OCI-LY7 (cell line): ENCODE results near the gene CEACAM7.

ENCODE experiments used
- EZH2phosphoT487 ChIP-seq: fragments of 200-600 bp; sonication (generic); IDR thresholded peaks from 2 replicates; pipeline ENCODE4 v1.6.1; 2018; ENCODE audit warnings: low read depth, borderline replicate concordance, mild to moderate bottlenecking, mixed run types, antibody characterized with exemption, low read length, moderate library complexity, mixed read lengths
- TF ChIP-seq, protein P1 (sequence below): fragments of 200-600 bp; sonication (generic); conservative IDR thresholded peaks from 2 replicates; pipeline ENCODE4 v1.5.1; 2014; ENCODE audit warnings: mild to moderate bottlenecking, antibody characterized with exemption, low read length, moderate library complexity, mixed read lengths

- TF ChIP-seq, protein P1, sequence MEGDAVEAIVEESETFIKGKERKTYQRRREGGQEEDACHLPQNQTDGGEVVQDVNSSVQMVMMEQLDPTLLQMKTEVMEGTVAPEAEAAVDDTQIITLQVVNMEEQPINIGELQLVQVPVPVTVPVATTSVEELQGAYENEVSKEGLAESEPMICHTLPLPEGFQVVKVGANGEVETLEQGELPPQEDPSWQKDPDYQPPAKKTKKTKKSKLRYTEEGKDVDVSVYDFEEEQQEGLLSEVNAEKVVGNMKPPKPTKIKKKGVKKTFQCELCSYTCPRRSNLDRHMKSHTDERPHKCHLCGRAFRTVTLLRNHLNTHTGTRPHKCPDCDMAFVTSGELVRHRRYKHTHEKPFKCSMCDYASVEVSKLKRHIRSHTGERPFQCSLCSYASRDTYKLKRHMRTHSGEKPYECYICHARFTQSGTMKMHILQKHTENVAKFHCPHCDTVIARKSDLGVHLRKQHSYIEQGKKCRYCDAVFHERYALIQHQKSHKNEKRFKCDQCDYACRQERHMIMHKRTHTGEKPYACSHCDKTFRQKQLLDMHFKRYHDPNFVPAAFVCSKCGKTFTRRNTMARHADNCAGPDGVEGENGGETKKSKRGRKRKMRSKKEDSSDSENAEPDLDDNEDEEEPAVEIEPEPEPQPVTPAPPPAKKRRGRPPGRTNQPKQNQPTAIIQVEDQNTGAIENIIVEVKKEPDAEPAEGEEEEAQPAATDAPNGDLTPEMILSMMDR, result no peak
- no peak for TF ChIP-seq EZH2phosphoT487
These were observed 22.0 kb upstream of the CEACAM7 start for GRCh38 chr19:41709951-41710645.
